Measurements from ENCODE around the gene ABCG2.

Gene ABCG2

GRCh38 chr4:88146891-88147290 lies 11.5 kb downstream of the ABCG2 start:
- TF ChIP-seq CTCF (IDR thresholded peaks at IDR 0.05; ENCODE audit: low read depth, low read length): no peak
- Histone ChIP-seq H3K36me3 (no peaks in the 10 kb centered on the region), H3K27me3 (ENCODE audit: insufficient read depth, low read depth, severe bottlenecking) (no peaks in the 10 kb centered on the region), H3K9me3 (ENCODE audit: severe bottlenecking) (no peaks in the 10 kb centered on the region), H3K4me3 (ENCODE audit: low read depth, low read length) (no peak overlapping the region), H3K27ac (no peak overlapping the region)
- no peak for DNase-seq

GRCh38 chr4:88144866-88145300 lies 13.6 kb downstream of the ABCG2 start:
- Histone ChIP-seq H3K36me3 (no peaks in the 10 kb centered on the region), H3K27me3 (ENCODE audit: insufficient read depth, low read depth, severe bottlenecking) (no peaks in the 10 kb centered on the region), H3K27ac (no peak overlapping the region), H3K9me3 (ENCODE audit: severe bottlenecking) (no peaks in the 10 kb centered on the region), H3K4me3 (ENCODE audit: low read depth, low read length) (no peak overlapping the region)
- DNase-seq: no peak
- TF ChIP-seq CTCF (IDR thresholded peaks at IDR 0.05; ENCODE audit: low read depth, low read length): no peak

GRCh38 chr4:88144048-88144447 lies 14.4 kb downstream of the ABCG2 start:
- Histone ChIP-seq H3K4me3 (ENCODE audit: low read depth, low read length) (no peak overlapping the region), H3K27ac (no peak overlapping the region), H3K9me3 (ENCODE audit: severe bottlenecking) (no peaks in the 10 kb centered on the region), H3K36me3 (no peaks in the 10 kb centered on the region), H3K27me3 (ENCODE audit: insufficient read depth, low read depth, severe bottlenecking) (no peaks in the 10 kb centered on the region)
- TF ChIP-seq CTCF (IDR thresholded peaks at IDR 0.05; ENCODE audit: low read depth, low read length): no peak
- DNase-seq: no peak

GRCh38 chr4:88143504-88143903 lies 14.9 kb downstream of the ABCG2 start:
- H3K36me3 ChIP-seq: no peaks in the 10 kb centered on the region
- no peak for DNase-seq
- no peak overlapping the region for H3K27ac ChIP-seq
- no peak overlapping the region for H3K4me3 ChIP-seq (ENCODE audit: low read depth, low read length)
- H3K27me3 ChIP-seq (ENCODE audit: insufficient read depth, low read depth, severe bottlenecking): no peaks in the 10 kb centered on the region
- no peaks in the 10 kb centered on the region for H3K9me3 ChIP-seq (ENCODE audit: severe bottlenecking)
- TF ChIP-seq CTCF (IDR thresholded peaks at IDR 0.05; ENCODE audit: low read depth, low read length): no peak

DNA sequence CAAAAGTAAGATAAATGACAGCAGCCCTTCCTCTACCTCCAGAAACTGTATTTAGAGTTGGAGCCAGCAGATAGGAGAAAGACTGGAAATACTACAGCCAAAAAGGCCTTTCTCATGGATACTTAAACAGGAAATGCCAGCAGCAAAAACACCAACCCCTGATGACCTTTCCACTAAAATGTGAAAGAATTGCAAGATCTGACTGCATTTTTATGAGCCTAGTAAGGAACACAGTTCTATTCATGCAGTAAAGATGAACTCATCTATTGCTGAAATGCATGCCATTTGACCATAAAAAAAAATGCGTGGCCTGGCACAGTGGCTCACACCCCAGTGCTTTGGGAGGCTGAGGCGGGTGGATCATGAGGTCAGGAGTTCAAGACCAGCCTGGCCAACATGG lies 19.9 kb downstream of the ABCG2 start:
- Histone ChIP-seq H3K4me3 (ENCODE audit: low read depth, low read length) (no peak overlapping the region), H3K9me3 (ENCODE audit: severe bottlenecking) (no peaks in the 10 kb centered on the region), H3K27me3 (ENCODE audit: insufficient read depth, low read depth, severe bottlenecking) (no peaks in the 10 kb centered on the region), H3K36me3 (no peaks in the 10 kb centered on the region), H3K27ac (no peak overlapping the region)
- no peak for TF ChIP-seq CTCF (IDR thresholded peaks at IDR 0.05; ENCODE audit: low read depth, low read length)
- DNase-seq: no peak

DNA sequence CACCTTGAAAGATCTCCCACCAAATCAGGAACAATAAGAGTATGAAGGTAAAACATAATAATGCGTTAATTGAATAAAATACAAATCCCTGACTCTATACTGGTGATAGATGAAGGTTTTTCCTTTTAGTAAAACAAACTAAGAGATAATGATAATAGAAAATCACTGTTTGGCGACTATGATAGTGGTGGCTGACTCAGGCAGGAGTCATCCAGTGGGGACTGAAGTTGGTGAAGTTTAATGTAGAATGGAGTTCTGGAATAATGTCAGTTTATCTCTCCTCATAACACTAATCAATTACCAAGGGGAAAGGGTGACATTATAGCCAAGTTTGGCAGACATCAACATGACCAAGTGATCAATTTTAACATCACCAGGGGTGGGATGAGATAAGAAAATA lies 21.3 kb downstream of the ABCG2 start:
- Histone ChIP-seq H3K9me3 (ENCODE audit: severe bottlenecking) (no peaks in the 10 kb centered on the region), H3K36me3 (no peaks in the 10 kb centered on the region), H3K4me3 (ENCODE audit: low read depth, low read length) (no peak overlapping the region), H3K27me3 (ENCODE audit: insufficient read depth, low read depth, severe bottlenecking) (no peaks in the 10 kb centered on the region), H3K27ac (no peak overlapping the region)
- no peak for TF ChIP-seq CTCF (IDR thresholded peaks at IDR 0.05; ENCODE audit: low read depth, low read length)
- no peak for DNase-seq
